SJSA1 (cell line): ENCODE measurements around the gene ANKRD42. TPM values are rescaled to one million over a fixed set of nuclear protein-coding genes. Genes with fewer than 3 reads are reported as not detected.

ENCODE experiments used
- DNase-seq, 2 experiments: peaks; one replicate each; pipeline ENCODE4 v3.0.0-alpha.2; 2015 to 2020; ENCODE audit warnings: low spot score in 2 of 2, low read depth in 1 of 2
- H3K27ac ChIP-seq: fragments of 250-450 bp; sonication (Bioruptor Pico); 2 replicates; pipeline ENCODE4 v1.5.1; 2020; ENCODE audit warnings: mild to moderate bottlenecking, moderate library complexity
- H3K27me3 ChIP-seq: fragments of 250-450 bp; sonication (Bioruptor Pico); replicated peaks from 2 replicates; pipeline ENCODE4 v1.5.1; 2020; ENCODE audit warnings: mild to moderate bottlenecking, moderate library complexity
- H3K36me3 ChIP-seq: fragments of 250-450 bp; sonication (Bioruptor Pico); 2 replicates; pipeline ENCODE4 v1.5.1; 2020; ENCODE audit warnings: mild to moderate bottlenecking
- H3K4me1 ChIP-seq: fragments of 250-450 bp; sonication (Bioruptor Pico); replicated peaks from 2 replicates; pipeline ENCODE4 v1.6.1; 2021; ENCODE audit warnings: mild to moderate bottlenecking
- H3K4me3 ChIP-seq: fragments of 250-450 bp; sonication (Bioruptor Pico); 2 replicates; pipeline ENCODE4 v1.5.1; 2020; ENCODE audit warnings: mild to moderate bottlenecking
- H3K9me3 ChIP-seq: fragments of 250-450 bp; sonication (Bioruptor Pico); replicated peaks from 2 replicates; pipeline ENCODE4 v1.5.1; 2020; ENCODE audit warnings: mild to moderate bottlenecking
- total RNA-seq: library from RNA; depleted of rRNA; stranded (reverse); fragments of >200 nt; shearing (Covaris generic); gene quantifications from 2 replicates; pipeline ENCODE4 v1.2.3, GENCODE V29; 2014; rRNA removed

ANKRD42 gene
- total RNA-seq, result 1.3 and 3.5 TPM in 2 replicates

- Histone ChIP-seq H3K27me3 (no peaks in the 10 kb centered on the region), H3K4me1 (0 out of 2 replicates have a peak, but pooled peaks cover 5% of the 10 kb centered on the region), H3K36me3 (peaks cover 7% of the 10 kb centered on the region; the same call in 1 of the 2 replicates), H3K27ac (peak within 1 kb of the TSS; percentile 82), H3K9me3 (no peaks in the 10 kb centered on the region), H3K4me3 (peak within 1 kb of the TSS; percentile 59)
- DNase-seq, result peak; percentile 73 to 86
Measured at GRCh38 chr11:83193315-83194280, at the start of gene ANKRD42. Gene ANKRD42, plus strand, starts transcription at chr11:83193712. Its CDS starts 959 bp downstream, at chr11:83194671.

- no peak overlapping the region for H3K27ac ChIP-seq
- H3K9me3 ChIP-seq, result no peaks in the 10 kb centered on the region
- H3K27me3 ChIP-seq, result no peaks in the 10 kb centered on the region
- H3K4me3 ChIP-seq, result no peak overlapping the region
- DNase-seq, result no peak
- H3K36me3 ChIP-seq, result no peaks in the 10 kb centered on the region
- no peaks in the 10 kb centered on the region for H3K4me1 ChIP-seq
Measured at GRCh38 chr11:83147895-83148294, 45.6 kb upstream of the ANKRD42 start.

- Histone ChIP-seq H3K9me3 (no peaks in the 10 kb centered on the region), H3K4me1 (no peaks in the 10 kb centered on the region), H3K4me3 (no peak overlapping the region), H3K27ac (no peak overlapping the region), H3K36me3 (no peaks in the 10 kb centered on the region), H3K27me3 (no peaks in the 10 kb centered on the region)
- no peak for DNase-seq
Measured at GRCh38 chr11:83150450-83150849, 43.1 kb upstream of the ANKRD42 start.

GRCh38 chr11:83151274-83151977, 42.1 kb upstream of the ANKRD42 start:
- Histone ChIP-seq H3K4me1 (no peaks in the 10 kb centered on the region), H3K4me3 (no peak overlapping the region), H3K36me3 (no peaks in the 10 kb centered on the region), H3K27me3 (no peaks in the 10 kb centered on the region), H3K27ac (no peak overlapping the region), H3K9me3 (no peaks in the 10 kb centered on the region)
- no peak for DNase-seq

GRCh38 chr11:83152264-83152663, 41.2 kb upstream of the ANKRD42 start:
- H3K4me1 ChIP-seq, result no peaks in the 10 kb centered on the region
- no peaks in the 10 kb centered on the region for H3K27me3 ChIP-seq

GRCh38 chr11:83153764-83154163, 39.7 kb upstream of the ANKRD42 start:
- H3K27me3 ChIP-seq, result no peaks in the 10 kb centered on the region
- no peak for DNase-seq
- H3K27ac ChIP-seq, result no peak overlapping the region
- no peak overlapping the region for H3K4me3 ChIP-seq
- no peaks in the 10 kb centered on the region for H3K4me1 ChIP-seq
- H3K36me3 ChIP-seq, result peaks cover 16% of the 10 kb centered on the region
- no peaks in the 10 kb centered on the region for H3K9me3 ChIP-seq

More at GRCh38 chr11:83152264-83152663, 41.2 kb upstream of the ANKRD42 start:
- Histone ChIP-seq H3K4me3 (no peak overlapping the region), H3K9me3 (no peaks in the 10 kb centered on the region), H3K27ac (no peak overlapping the region), H3K36me3 (peaks cover 3% of the 10 kb centered on the region)
- no peak for DNase-seq

- H3K4me1 ChIP-seq, result peaks cover 11% of the 10 kb centered on the region
- H3K36me3 ChIP-seq, result peaks cover 28% of the 10 kb centered on the region
- H3K27ac ChIP-seq, result peak overlapping the region; percentile 39
- peak; percentile 95 to 97 for DNase-seq
- no peaks in the 10 kb centered on the region for H3K9me3 ChIP-seq
- H3K27me3 ChIP-seq, result no peaks in the 10 kb centered on the region
- peak overlapping the region; percentile 43 for H3K4me3 ChIP-seq
Measured at GRCh38 chr11:83156144-83156995, 37.1 kb upstream of the ANKRD42 start.

GRCh38 chr11:83156996-83157593, 36.4 kb upstream of the ANKRD42 start, which contains the start of gene PCF11:
Gene PCF11, plus strand, starts transcription at chr11:83157131. Its CDS starts 309 bp downstream, at chr11:83157440.
- H3K27me3 ChIP-seq, result no peaks in the 10 kb centered on the region
- no peaks in the 10 kb centered on the region for H3K9me3 ChIP-seq
- H3K27ac ChIP-seq, result peak within 1 kb of the TSS; percentile 94
- H3K4me1 ChIP-seq, result peaks cover 13% of the 10 kb centered on the region
- no peak for DNase-seq
- peaks cover 35% of the 10 kb centered on the region for H3K36me3 ChIP-seq
- H3K4me3 ChIP-seq, result peak within 1 kb of the TSS; percentile 70

- peak; percentile 45 to 53 for DNase-seq
- Histone ChIP-seq H3K27me3 (no peaks in the 10 kb centered on the region), H3K27ac (peak overlapping the region; percentile 94), H3K9me3 (no peaks in the 10 kb centered on the region), H3K4me1 (peaks cover 13% of the 10 kb centered on the region), H3K4me3 (peak overlapping the region; percentile 70), H3K36me3 (peaks cover 35% of the 10 kb centered on the region)
Measured at GRCh38 chr11:83157594-83158356, 35.7 kb upstream of the ANKRD42 start.

- no peak for DNase-seq
- Histone ChIP-seq H3K4me1 (peaks cover 13% of the 10 kb centered on the region), H3K27ac (no peak overlapping the region; the same call in 1 of the 2 replicates)
Measured at GRCh38 chr11:83158357-83158786, 35.1 kb upstream of the ANKRD42 start.

GRCh38 chr11:83158965-83159901, 34.3 kb upstream of the ANKRD42 start:
- H3K4me1 ChIP-seq, result peaks cover 13% of the 10 kb centered on the region
- peak overlapping the region; percentile 70 for H3K4me3 ChIP-seq
- H3K36me3 ChIP-seq, result peaks cover 39% of the 10 kb centered on the region
- DNase-seq, result no peak
- H3K9me3 ChIP-seq, result no peaks in the 10 kb centered on the region
- no peaks in the 10 kb centered on the region for H3K27me3 ChIP-seq
- no peak overlapping the region for H3K27ac ChIP-seq

More at GRCh38 chr11:83158357-83158786, 35.1 kb upstream of the ANKRD42 start:
- Histone ChIP-seq H3K27me3 (no peaks in the 10 kb centered on the region), H3K9me3 (no peaks in the 10 kb centered on the region), H3K36me3 (peaks cover 35% of the 10 kb centered on the region), H3K4me3 (peak overlapping the region; percentile 70)
